ENCODE data around the gene ADARB2. TPM values are rescaled to one million over a fixed set of nuclear protein-coding genes. Genes with fewer than 3 reads are reported as not detected.

The ADARB2 gene
- total and polyA plus RNA-seq, 2 experiments from 2014 or later = 0.13 to 0.48 TPM

DNA sequence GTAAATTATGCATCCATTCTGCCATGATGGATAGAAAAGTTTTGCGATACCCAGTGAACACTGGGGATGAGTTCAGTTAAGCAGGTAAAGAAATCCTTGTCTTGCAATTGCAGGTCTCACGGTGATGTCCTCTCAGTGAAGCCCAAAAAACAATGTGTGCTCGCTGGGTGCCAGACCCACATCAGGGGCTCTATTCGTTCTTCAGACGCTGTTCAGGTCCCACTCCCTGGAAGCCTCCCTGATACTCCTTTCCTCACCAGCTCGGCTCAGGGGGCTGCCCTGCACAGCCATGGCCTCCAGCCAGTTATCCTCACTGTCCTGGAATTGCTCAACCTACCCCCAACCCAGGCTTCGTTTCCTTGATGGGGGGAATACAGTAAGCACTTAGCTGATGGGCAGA lies 323.5 kb downstream of the ADARB2 start:
- H3K27me3 ChIP-seq = no peaks in the 10 kb centered on the region
- no peak overlapping the region for H2AFZ ChIP-seq
- no peak overlapping the region for H3K27ac ChIP-seq
- no peaks in the 10 kb centered on the region for H3K4me1 ChIP-seq (ENCODE audit: insufficient read depth)
- 91% methylated on average over 7 of the region's 7 CpGs for WGBS (ENCODE audit: low lambda C conversion rate, missing lambda C conversion rate)
- no peak overlapping the region for H3K4me3 ChIP-seq
- TF ChIP-seq CTCF (IDR thresholded peaks at IDR 0.05; ENCODE audit: poor library complexity) (no peak), EZH2 (IDR thresholded peaks at IDR 0.05; ENCODE audit: borderline replicate concordance) (no peak), EZH2phosphoT487 (IDR thresholded peaks at IDR 0.05; ENCODE audit: low read depth, severe bottlenecking, unreplicated experiment) (no peak)
- H3K9me2 ChIP-seq (replicated peaks; ENCODE audit: insufficient read depth) = no peaks in the 10 kb centered on the region
- no peaks in the 10 kb centered on the region for H3K79me2 ChIP-seq
- no peaks in the 10 kb centered on the region for H3K36me3 ChIP-seq (replicated peaks; ENCODE audit: insufficient read depth, low read depth)
- H3K4me2 ChIP-seq = no peak overlapping the region
- H3K9me3 ChIP-seq (ENCODE audit: low read depth) = no peaks in the 10 kb centered on the region
- H4K20me1 ChIP-seq (ENCODE audit: insufficient read depth, poor library complexity, severe bottlenecking) = no peaks in the 10 kb centered on the region
- no peak for DNase-seq (ENCODE audit: low spot score)

GRCh38 chr10:1413256-1413655 lies 324.1 kb downstream of the ADARB2 start:
- Histone ChIP-seq H3K4me1 (ENCODE audit: insufficient read depth) (no peaks in the 10 kb centered on the region), H2AFZ (no peak overlapping the region), H3K36me3 (replicated peaks; ENCODE audit: insufficient read depth, low read depth) (no peaks in the 10 kb centered on the region), H3K9me2 (replicated peaks; ENCODE audit: insufficient read depth) (no peaks in the 10 kb centered on the region), H3K4me2 (no peak overlapping the region), H3K27me3 (no peaks in the 10 kb centered on the region), H4K20me1 (ENCODE audit: insufficient read depth, poor library complexity, severe bottlenecking) (no peaks in the 10 kb centered on the region), H3K27ac (no peak overlapping the region), H3K9me3 (ENCODE audit: low read depth) (no peaks in the 10 kb centered on the region), H3K79me2 (no peaks in the 10 kb centered on the region), H3K4me3 (no peak overlapping the region)
- no peak for TF ChIP-seq EZH2 (IDR thresholded peaks at IDR 0.05; ENCODE audit: borderline replicate concordance)
- TF ChIP-seq CTCF (IDR thresholded peaks at IDR 0.05; ENCODE audit: poor library complexity) = no peak
- TF ChIP-seq EZH2phosphoT487 (IDR thresholded peaks at IDR 0.05; ENCODE audit: low read depth, severe bottlenecking, unreplicated experiment) = no peak
- DNase-seq (ENCODE audit: low spot score) = no peak
- WGBS (ENCODE audit: low lambda C conversion rate, missing lambda C conversion rate) = 95% methylated on average over 11 of the region's 11 CpGs

DNA sequence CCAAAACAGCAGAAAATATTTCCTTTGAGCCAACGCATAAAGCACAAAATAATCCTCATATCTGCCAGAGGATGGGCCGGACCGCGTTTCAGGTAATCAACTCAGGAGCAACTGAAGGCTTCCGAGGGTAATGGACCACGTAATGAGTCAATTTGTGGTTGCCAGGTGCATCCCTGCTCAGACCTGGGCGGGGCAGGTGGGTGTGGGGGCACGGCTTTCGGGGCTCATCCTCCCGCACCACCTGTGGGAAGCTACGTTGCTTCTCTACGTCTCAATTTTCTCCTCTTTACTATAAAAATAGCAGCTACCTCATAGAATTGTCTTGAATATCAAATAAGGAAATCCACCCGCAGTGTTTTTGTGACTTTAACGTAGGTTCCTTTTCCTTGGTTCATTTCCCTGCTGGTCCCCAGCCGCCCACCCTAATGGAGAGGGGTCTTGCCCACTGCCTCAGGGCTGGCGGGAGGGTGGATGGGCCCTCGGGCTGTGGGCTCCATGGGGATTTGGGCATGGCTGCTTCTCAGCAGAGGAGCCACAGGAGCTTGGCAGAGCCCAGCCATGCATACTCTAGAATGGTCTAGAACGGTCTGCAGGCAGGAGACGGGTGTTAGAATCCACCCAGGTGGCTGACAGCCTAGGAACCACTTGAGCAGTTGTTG lies 324.7 kb downstream of the ADARB2 start:
- 84% methylated on average over 19 of the region's 19 CpGs for WGBS (ENCODE audit: low lambda C conversion rate, missing lambda C conversion rate)
- H4K20me1 ChIP-seq (ENCODE audit: insufficient read depth, poor library complexity, severe bottlenecking) = no peaks in the 10 kb centered on the region
- H2AFZ ChIP-seq = no peak overlapping the region
- H3K79me2 ChIP-seq = no peaks in the 10 kb centered on the region
- H3K27me3 ChIP-seq = no peaks in the 10 kb centered on the region
- no peaks in the 10 kb centered on the region for H3K9me2 ChIP-seq (replicated peaks; ENCODE audit: insufficient read depth)
- no peak for DNase-seq (ENCODE audit: low spot score)
- H3K4me1 ChIP-seq (ENCODE audit: insufficient read depth) = no peaks in the 10 kb centered on the region
- no peak for TF ChIP-seq EZH2 (IDR thresholded peaks at IDR 0.05; ENCODE audit: borderline replicate concordance)
- TF ChIP-seq CTCF (IDR thresholded peaks at IDR 0.05; ENCODE audit: poor library complexity) = no peak
- TF ChIP-seq EZH2phosphoT487 (IDR thresholded peaks at IDR 0.05; ENCODE audit: low read depth, severe bottlenecking, unreplicated experiment) = no peak
- no peaks in the 10 kb centered on the region for H3K9me3 ChIP-seq (ENCODE audit: low read depth)
- H3K4me2 ChIP-seq = no peak overlapping the region
- H3K4me3 ChIP-seq = no peak overlapping the region
- H3K27ac ChIP-seq = no peak overlapping the region
- H3K36me3 ChIP-seq (replicated peaks; ENCODE audit: insufficient read depth, low read depth) = no peaks in the 10 kb centered on the region

All from hepatocyte (in vitro differentiated cells).